ENCODE results near the gene OAS3.
A peak's percentile ranks its signal among the peaks of the same experiment; 100 is the strongest.
"Not testable (repeated sequence)": the region's sequence is repeated elsewhere in the genome, so short reads cannot be mapped to it uniquely, and the experiment has no call there.

The OAS3 gene

GRCh38 chr12:112980491-112981158 is 42.4 kb downstream of the OAS3 start:
- DNase-seq (ENCODE audit: low spot score): no peak

GRCh38 chr12:112985642-112986290 is 47.5 kb downstream of the OAS3 start:
- DNase-seq (ENCODE audit: low spot score): no peak

- DNase-seq (ENCODE audit: low spot score): no peak
These were observed 48.1 kb downstream of the OAS3 start for GRCh38 chr12:112986291-112986800.

- DNase-seq (ENCODE audit: low spot score): no peak
These were observed 49.3 kb downstream of the OAS3 start for GRCh38 chr12:112987561-112987960.

GRCh38 chr12:112988224-112988623 is 50.0 kb downstream of the OAS3 start:
- no peak for DNase-seq (ENCODE audit: low spot score)

GRCh38 chr12:112988823-112989385 is 50.6 kb downstream of the OAS3 start:
- not testable (repeated sequence) for DNase-seq (ENCODE audit: low spot score)

- DNase-seq (ENCODE audit: low spot score): no peak
These were observed 51.5 kb downstream of the OAS3 start for GRCh38 chr12:112989806-112990205.

- DNase-seq (ENCODE audit: low spot score): peak; percentile 90
These were observed 54.5 kb downstream of the OAS3 start for GRCh38 chr12:112992541-112993398.

GRCh38 chr12:112995008-112995407 is 56.7 kb downstream of the OAS3 start:
- DNase-seq (ENCODE audit: low spot score): no peak

GRCh38 chr12:112996501-112996900 is 58.2 kb downstream of the OAS3 start:
- no peak for DNase-seq (ENCODE audit: low spot score)

GRCh38 chr12:112997506-112997905 is 59.2 kb downstream of the OAS3 start:
- no peak for DNase-seq (ENCODE audit: low spot score)

- DNase-seq (ENCODE audit: low spot score): no peak
These were observed 60.9 kb downstream of the OAS3 start for GRCh38 chr12:112998987-112999767.

GRCh38 chr12:113000433-113000832 is 62.2 kb downstream of the OAS3 start:
- no peak for DNase-seq (ENCODE audit: low spot score)

GRCh38 chr12:113002155-113002554 is 63.9 kb downstream of the OAS3 start:
- DNase-seq (ENCODE audit: low spot score): no peak

- no peak for DNase-seq (ENCODE audit: low spot score)
These were observed 64.4 kb downstream of the OAS3 start for GRCh38 chr12:113002676-113003075.

- peak; percentile 35 for DNase-seq (ENCODE audit: low spot score)
These were observed 65.4 kb downstream of the OAS3 start for GRCh38 chr12:113003636-113004035.

GRCh38 chr12:113005762-113006161 is 67.5 kb downstream of the OAS3 start:
- no peak for DNase-seq (ENCODE audit: low spot score)

- DNase-seq (ENCODE audit: low spot score): no peak
These were observed 67.9 kb downstream of the OAS3 start for GRCh38 chr12:113006206-113006605.

- no peak for DNase-seq (ENCODE audit: low spot score)
These were observed 68.4 kb downstream of the OAS3 start for GRCh38 chr12:113006641-113007040.

GRCh38 chr12:113007166-113007565 is 68.9 kb downstream of the OAS3 start:
- peak; percentile 48 for DNase-seq (ENCODE audit: low spot score)

GRCh38 chr12:113010701-113011100 is 72.4 kb downstream of the OAS3 start:
- DNase-seq (ENCODE audit: low spot score): no peak

GRCh38 chr12:113014565-113014964 is 76.3 kb downstream of the OAS3 start:
- no peak for DNase-seq (ENCODE audit: low spot score)

Measured in COLO829 (cell line).